ENCODE results near the gene METAP2.

METAP2 gene

GRCh38 chr12:95516757-95517156 is 42.8 kb downstream of the METAP2 start:
- DNase-seq, result no peak

GRCh38 chr12:95517246-95517645 is 43.3 kb downstream of the METAP2 start:
- DNase-seq, result no peak

GRCh38 chr12:95518944-95519343 is 45.0 kb downstream of the METAP2 start:
- no peak for DNase-seq

GRCh38 chr12:95520816-95521215 is 46.9 kb downstream of the METAP2 start:
- DNase-seq, result no peak

- DNase-seq, result no peak
Measured at GRCh38 chr12:95522692-95523091, 48.7 kb downstream of the METAP2 start.

GRCh38 chr12:95528431-95528830 is 54.5 kb downstream of the METAP2 start:
- DNase-seq, result no peak

GRCh38 chr12:95529693-95530225 is 55.8 kb downstream of the METAP2 start:
- DNase-seq, result no peak

- no peak for DNase-seq
Measured at GRCh38 chr12:95532851-95533250, 58.9 kb downstream of the METAP2 start.

GRCh38 chr12:95533985-95534384 is 60.0 kb downstream of the METAP2 start:
- DNase-seq, result no peak

GRCh38 chr12:95538006-95538405 is 64.1 kb downstream of the METAP2 start:
- no peak for DNase-seq

GRCh38 chr12:95538656-95539055 is 64.7 kb downstream of the METAP2 start:
- DNase-seq, result no peak

GRCh38 chr12:95541436-95541835 is 67.5 kb downstream of the METAP2 start:
- DNase-seq, result no peak

GRCh38 chr12:95543305-95543704 is 69.4 kb downstream of the METAP2 start:
- DNase-seq, result no peak

- no peak for DNase-seq
Measured at GRCh38 chr12:95544756-95545155, 70.8 kb downstream of the METAP2 start.

- DNase-seq, result no peak
Measured at GRCh38 chr12:95545303-95545702, 71.4 kb downstream of the METAP2 start.

GRCh38 chr12:95545731-95546490 is 72.0 kb downstream of the METAP2 start:
- DNase-seq, result no peak

GRCh38 chr12:95546491-95546813 is 72.5 kb downstream of the METAP2 start:
- DNase-seq, result no peak

- DNase-seq, result no peak
Measured at GRCh38 chr12:95547522-95548055, 73.6 kb downstream of the METAP2 start.

GRCh38 chr12:95548056-95548538 is 74.1 kb downstream of the METAP2 start:
- DNase-seq, result peak; percentile 40

GRCh38 chr12:95548539-95549391 is 74.8 kb downstream of the METAP2 start:
- DNase-seq, result peak; percentile 56

GRCh38 chr12:95549392-95550084 is 75.6 kb downstream of the METAP2 start:
- no peak for DNase-seq

- DNase-seq, result no peak
Measured at GRCh38 chr12:95551305-95551704, 77.4 kb downstream of the METAP2 start, which contains the start of gene USP44. USP44 (minus strand) TSS chr12:95551476; CDS start chr12:95534256, 17,220 bp downstream.

Measured in midbrain (tissue), 1 donor.